Type B pancreatic cell (in vitro differentiated cells): ENCODE data around the gene PDE1C. TPM values are rescaled to one million over a fixed set of nuclear protein-coding genes. Genes with fewer than 3 reads are reported as not detected.

Experiments used
- DNase-seq: peaks from one replicate; pipeline ENCODE4 v3.0.0; 2021; ENCODE audit warnings: mixed read lengths; ENCODE audit not compliant: unreplicated experiment; ENCODE audit errors: extremely low spot score
- H3K27ac Mint-ChIP-seq: 2 replicates; pipeline ENCODE4 v1.8.0; 2021; ENCODE audit warnings: mild to moderate bottlenecking, mixed read lengths
- H3K27me3 Mint-ChIP-seq: 2 replicates; pipeline ENCODE4 v1.8.0; 2021; ENCODE audit warnings: mixed read lengths
- H3K36me3 Mint-ChIP-seq: 2 replicates; pipeline ENCODE4 v1.8.0; 2021; ENCODE audit warnings: mixed read lengths
- H3K4me1 Mint-ChIP-seq: one replicate; pipeline ENCODE4 v1.8.0; 2021; ENCODE audit warnings: mixed read lengths; ENCODE audit not compliant: unreplicated experiment
- H3K4me3 Mint-ChIP-seq: 2 replicates; pipeline ENCODE4 v1.8.0; 2021; ENCODE audit warnings: mild to moderate bottlenecking, mixed read lengths
- H3K9me3 Mint-ChIP-seq: 2 replicates; pipeline ENCODE4 v1.8.0; 2021; ENCODE audit warnings: mixed read lengths
- total RNA-seq: library from RNA; stranded (reverse); gene quantifications from 2 replicates; pipeline ENCODE4 v1.2.1, GENCODE V29; 2021; ENCODE audit warnings: low replicate concordance
- TF ChIP-seq, protein P1 (sequence below): fragments of 200-600 bp; sonication (generic); conservative IDR thresholded peaks from 2 replicates; pipeline ENCODE4 v1.5.0; 2021; ENCODE audit warnings: antibody characterized with exemption, mild to moderate bottlenecking

PDE1C gene
- total RNA-seq, 1 donor from 2014 or later: 8.5 TPM

DNA sequence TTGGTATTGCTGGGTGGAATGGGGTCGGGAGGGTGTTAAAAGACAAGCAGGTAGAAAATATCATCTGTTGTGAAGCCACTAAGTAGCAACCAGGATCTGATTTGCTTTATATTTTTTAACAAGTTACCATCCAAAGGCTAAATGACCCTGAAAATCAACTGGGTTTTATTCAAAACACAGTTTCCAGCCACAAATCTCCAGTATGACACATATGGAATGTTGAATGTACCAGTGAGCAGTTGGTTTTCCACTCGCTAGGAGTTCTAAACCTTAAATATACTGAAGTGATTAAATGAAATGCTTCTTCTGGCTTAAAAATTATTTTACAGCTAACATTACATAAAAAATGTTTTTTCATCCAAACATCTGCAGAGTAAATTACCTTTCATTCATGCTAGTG, 112.5 kb downstream of the PDE1C start:
- Mint-ChIP-seq H3K27ac (no peak overlapping the region), H3K4me1 (no peaks in the 10 kb centered on the region), H3K27me3 (no peaks in the 10 kb centered on the region), H3K36me3 (no peaks in the 10 kb centered on the region), H3K4me3 (no peak overlapping the region), H3K9me3 (no peaks in the 10 kb centered on the region)
- TF ChIP-seq, protein P1, sequence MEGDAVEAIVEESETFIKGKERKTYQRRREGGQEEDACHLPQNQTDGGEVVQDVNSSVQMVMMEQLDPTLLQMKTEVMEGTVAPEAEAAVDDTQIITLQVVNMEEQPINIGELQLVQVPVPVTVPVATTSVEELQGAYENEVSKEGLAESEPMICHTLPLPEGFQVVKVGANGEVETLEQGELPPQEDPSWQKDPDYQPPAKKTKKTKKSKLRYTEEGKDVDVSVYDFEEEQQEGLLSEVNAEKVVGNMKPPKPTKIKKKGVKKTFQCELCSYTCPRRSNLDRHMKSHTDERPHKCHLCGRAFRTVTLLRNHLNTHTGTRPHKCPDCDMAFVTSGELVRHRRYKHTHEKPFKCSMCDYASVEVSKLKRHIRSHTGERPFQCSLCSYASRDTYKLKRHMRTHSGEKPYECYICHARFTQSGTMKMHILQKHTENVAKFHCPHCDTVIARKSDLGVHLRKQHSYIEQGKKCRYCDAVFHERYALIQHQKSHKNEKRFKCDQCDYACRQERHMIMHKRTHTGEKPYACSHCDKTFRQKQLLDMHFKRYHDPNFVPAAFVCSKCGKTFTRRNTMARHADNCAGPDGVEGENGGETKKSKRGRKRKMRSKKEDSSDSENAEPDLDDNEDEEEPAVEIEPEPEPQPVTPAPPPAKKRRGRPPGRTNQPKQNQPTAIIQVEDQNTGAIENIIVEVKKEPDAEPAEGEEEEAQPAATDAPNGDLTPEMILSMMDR: no peak
- no peak for DNase-seq

DNA sequence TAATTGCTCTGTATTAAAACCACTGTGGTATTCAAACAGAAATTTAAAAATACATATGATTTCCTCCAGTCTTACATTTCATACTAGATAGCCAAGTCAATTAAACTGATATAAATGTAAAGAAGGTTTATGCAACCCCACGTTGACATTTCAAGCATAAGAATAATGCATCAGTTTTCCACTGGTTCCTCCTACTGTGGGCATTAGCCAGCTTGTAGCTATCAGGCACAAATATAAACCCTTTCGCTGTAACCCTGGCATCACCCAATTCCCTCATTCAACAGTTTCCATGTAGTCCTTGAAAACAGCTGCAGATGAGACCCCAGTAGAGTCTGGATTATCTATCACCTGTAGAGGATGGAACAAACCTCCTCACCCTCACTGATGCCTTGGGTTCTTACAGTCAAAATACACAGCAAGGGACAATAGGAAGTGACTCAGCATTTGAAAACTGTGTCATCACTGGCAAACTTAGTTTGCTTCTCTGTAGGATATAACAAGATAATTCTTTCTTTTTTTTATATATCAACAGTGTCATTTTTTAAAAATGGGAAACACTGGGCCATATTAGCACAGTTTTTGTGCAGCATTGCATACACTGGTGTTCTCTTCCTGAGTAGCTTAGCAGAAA, 113.0 kb downstream of the PDE1C start:
- no peaks in the 10 kb centered on the region for H3K36me3 Mint-ChIP-seq
- H3K27ac Mint-ChIP-seq: no peak overlapping the region
- no peaks in the 10 kb centered on the region for H3K9me3 Mint-ChIP-seq
- no peak for DNase-seq
- TF ChIP-seq, protein P1: no peak
- no peak overlapping the region for H3K4me3 Mint-ChIP-seq
- H3K27me3 Mint-ChIP-seq: no peaks in the 10 kb centered on the region
- H3K4me1 Mint-ChIP-seq: no peaks in the 10 kb centered on the region

DNA sequence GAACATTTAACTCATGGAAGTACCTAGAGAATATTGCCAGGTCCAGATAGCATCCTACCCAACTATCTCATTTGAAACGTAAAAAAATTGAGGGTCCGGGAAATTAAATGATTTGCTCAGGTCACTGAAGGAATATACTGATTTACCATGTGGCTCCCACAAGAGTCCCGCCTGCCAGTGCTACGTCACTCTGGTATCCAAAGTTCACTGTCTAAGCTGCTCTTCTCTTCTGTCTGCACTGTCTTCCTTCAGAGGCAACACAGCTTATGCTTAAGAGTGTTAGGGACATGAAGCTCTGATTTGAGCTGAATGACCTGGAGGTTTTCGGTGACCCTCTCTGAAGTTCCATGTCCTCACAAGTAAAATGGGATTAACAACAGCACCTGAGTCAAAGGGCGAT, 114.6 kb downstream of the PDE1C start:
- Mint-ChIP-seq H3K36me3 (no peaks in the 10 kb centered on the region), H3K4me3 (no peak overlapping the region), H3K27me3 (no peaks in the 10 kb centered on the region), H3K4me1 (no peaks in the 10 kb centered on the region), H3K27ac (no peak overlapping the region), H3K9me3 (no peaks in the 10 kb centered on the region)
- TF ChIP-seq, protein P1: no peak
- no peak for DNase-seq

DNA sequence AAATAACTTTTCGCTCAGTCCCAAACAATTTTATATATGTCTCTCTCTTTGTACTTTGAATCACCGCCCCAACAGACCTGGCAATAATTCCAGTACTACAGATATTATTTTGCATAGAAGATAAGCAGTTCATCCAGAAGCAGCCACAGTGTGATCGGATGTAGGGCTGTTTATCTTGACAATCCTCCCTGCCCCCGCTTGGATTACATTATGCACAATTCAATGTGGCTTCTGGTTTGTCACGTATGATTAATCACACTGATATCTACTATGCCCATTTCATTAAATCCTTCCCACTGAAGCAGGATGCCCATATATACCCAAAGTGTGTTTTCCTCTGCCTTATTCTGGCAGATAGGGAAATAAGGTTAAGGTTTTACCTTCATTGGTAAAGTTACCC, 115.2 kb downstream of the PDE1C start:
- no peak overlapping the region for H3K4me3 Mint-ChIP-seq
- TF ChIP-seq, protein P1: no peak
- no peaks in the 10 kb centered on the region for H3K9me3 Mint-ChIP-seq
- no peak overlapping the region for H3K27ac Mint-ChIP-seq
- H3K36me3 Mint-ChIP-seq: no peaks in the 10 kb centered on the region
- H3K27me3 Mint-ChIP-seq: peaks cover 4% of the 10 kb centered on the region
- DNase-seq: no peak
- H3K4me1 Mint-ChIP-seq: no peaks in the 10 kb centered on the region

DNA sequence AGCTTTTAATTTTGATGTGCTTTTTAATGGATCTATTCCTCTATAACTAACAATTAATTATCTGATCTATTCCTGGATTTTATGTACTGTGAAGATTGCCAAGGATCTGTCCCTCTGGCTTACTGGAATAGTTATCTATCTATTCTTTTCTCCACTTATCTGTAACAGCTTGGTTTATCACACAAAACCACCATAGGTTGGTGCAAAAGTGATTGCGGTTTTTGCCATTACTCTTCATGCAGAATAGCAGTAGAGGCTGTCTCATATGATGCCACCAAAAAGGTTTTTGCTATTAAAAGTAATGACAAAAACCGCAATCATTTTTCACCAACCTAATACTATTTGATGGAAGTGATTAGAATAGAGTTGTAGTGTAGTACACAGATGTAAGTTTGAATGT, 115.7 kb downstream of the PDE1C start:
- Mint-ChIP-seq H3K27me3 (peaks cover 4% of the 10 kb centered on the region), H3K9me3 (no peaks in the 10 kb centered on the region), H3K4me1 (no peaks in the 10 kb centered on the region), H3K4me3 (no peak overlapping the region), H3K27ac (no peak overlapping the region), H3K36me3 (no peaks in the 10 kb centered on the region)
- TF ChIP-seq, protein P1: no peak
- DNase-seq: no peak

DNA sequence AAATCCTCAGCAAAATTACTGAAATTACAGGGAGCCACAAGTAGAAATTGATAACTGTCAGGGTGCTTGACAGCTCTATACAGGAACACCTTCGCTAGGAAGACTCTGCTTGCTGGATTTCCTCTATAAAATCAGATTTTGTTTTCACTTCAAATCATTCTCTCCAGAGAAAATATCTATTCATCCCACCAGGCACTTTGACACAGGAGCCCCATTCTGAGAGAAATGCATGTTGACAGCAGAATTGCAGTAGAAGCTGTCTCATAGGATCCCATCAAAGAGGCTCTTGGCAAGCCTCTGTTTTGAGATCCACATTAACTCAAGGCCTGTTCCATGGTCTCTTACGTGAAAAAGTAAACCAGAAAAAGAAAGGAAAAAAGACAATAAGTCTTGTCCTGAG, 116.8 kb downstream of the PDE1C start:
- peaks cover 4% of the 10 kb centered on the region for H3K27me3 Mint-ChIP-seq
- H3K9me3 Mint-ChIP-seq: no peaks in the 10 kb centered on the region
- no peaks in the 10 kb centered on the region for H3K36me3 Mint-ChIP-seq
- TF ChIP-seq, protein P1: no peak
- no peak overlapping the region for H3K4me3 Mint-ChIP-seq
- H3K27ac Mint-ChIP-seq: no peak overlapping the region
- no peak for DNase-seq
- no peaks in the 10 kb centered on the region for H3K4me1 Mint-ChIP-seq
